Left lung (tissue), 10 donors: ENCODE data around the gene DMGDH. TPM values are rescaled to one million over a fixed set of nuclear protein-coding genes. Genes with fewer than 3 reads are reported as not detected.

Experiments used
- ATAC-seq: fragments of 200-7000 bp; cut with Tn5 transposase; one replicate; pipeline ENCODE4 v1.9.1; 2020; ENCODE audit warnings: moderate library complexity
- DNase-seq, 4 donors: peaks; one replicate each; pipeline ENCODE4 v3.0.0-alpha.2; 2013 to 2020
- H3K27ac ChIP-seq, 2 donors: fragments of 200-600 bp; sonication (generic) in 1 of 2; one replicate each; pipeline versions ENCODE4 v1.5.0 to v1.8.0; 2020 to 2021
- H3K27me3 ChIP-seq, 2 donors: fragments of 200-600 bp; sonication (generic) in 1 of 2; one replicate each; pipeline versions ENCODE4 v1.5.0 to v1.8.0; 2020 to 2021
- H3K36me3 ChIP-seq, 2 donors: fragments of 200-600 bp; sonication (generic) in 1 of 2; one replicate each; pipeline versions ENCODE4 v1.5.0 to v1.8.0; 2020 to 2021
- H3K4me1 ChIP-seq, 2 donors: fragments of 200-600 bp; one replicate each; pipeline ENCODE4 v1.8.0; 2021
- H3K4me3 ChIP-seq, 2 donors: fragments of 200-600 bp; sonication (generic) in 1 of 2; one replicate each; pipeline versions ENCODE4 v1.5.0 to v1.8.0; 2020 to 2021; ENCODE audit warnings: mild to moderate bottlenecking in 1 of 2
- H3K9me3 ChIP-seq, 2 donors: fragments of 200-600 bp; sonication (generic) in 1 of 2; one replicate each; pipeline versions ENCODE4 v1.5.0 to v1.8.0; 2020 to 2021
- CTCF ChIP-seq, 2 donors: fragments of 200-600 bp; sonication (generic) in 1 of 2; IDR thresholded peaks; one replicate each; pipeline versions ENCODE4 v1.5.0 to v1.8.0; 2021; ENCODE audit warnings: antibody characterized with exemption in 2 of 2
- intact Hi-C, 2 donors: fragments of 100-400 bp; cut with DNase I; formaldehyde crosslinking; loops; one replicate each; pipeline versions ENCODE4 v1.11.2 to v1.14.2; 2022
- polyA plus RNA-seq, 6 donors: library from polyadenylated mRNA; unstranded; fragments of 120-200 nt; gene quantifications; one replicate each; pipeline ENCODE4 v1.2.1, GENCODE V29; 2013; ENCODE audit not compliant: insufficient read length in 6 of 6
- total RNA-seq, 2 donors: library from RNA; stranded (reverse); fragmentation: NEBNext Ultra II Directional; extraction: Animal tissue kit (Norgen Biotek cat#: 25700); gene quantifications; one replicate each; pipeline ENCODE4 v1.2.1, GENCODE V29; 2021
- donor health status: DM: no; HTN: yes; CAD: no.
- donor health status: DM: no; HTN: no; CAD: no.

The DMGDH gene
- total and polyA plus RNA-seq, 8 donors, result 0.90 to 3.1 (median 1.5) TPM

DNA sequence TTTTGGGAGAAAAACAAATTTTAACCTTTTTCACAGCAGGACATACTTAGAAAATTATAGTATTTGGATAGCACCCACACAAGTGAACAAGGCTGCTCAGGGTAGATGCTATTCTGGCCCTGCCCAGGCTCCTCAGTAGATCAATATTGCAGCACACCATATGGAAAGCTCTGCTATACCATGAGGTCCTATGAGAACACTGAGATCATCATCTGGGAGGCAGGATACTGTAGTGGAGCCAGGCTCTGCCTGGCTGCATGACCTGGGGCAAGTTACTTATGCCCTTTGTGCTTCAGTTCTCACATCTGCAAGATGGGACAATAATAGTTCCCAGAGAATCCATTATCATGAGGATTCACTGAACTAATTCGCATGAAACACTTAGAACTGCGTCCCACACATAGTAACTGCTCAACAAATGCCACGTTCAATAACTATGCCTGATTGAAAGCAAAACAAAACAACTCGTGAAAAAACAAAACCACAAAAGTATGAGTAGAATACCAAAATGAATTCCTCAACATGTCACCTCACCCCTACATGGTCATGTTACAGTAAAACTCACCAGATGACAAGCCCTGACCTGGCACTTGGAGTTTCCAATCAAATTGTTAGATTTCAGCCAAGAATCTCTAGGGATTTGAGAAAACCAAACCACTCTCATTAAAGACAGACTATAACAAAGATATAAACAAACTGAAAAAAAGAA lies 116.2 kb downstream of the DMGDH start:
- no peak overlapping the region for H3K4me3 ChIP-seq
- H3K4me1 ChIP-seq, result no peaks in the 10 kb centered on the region
- intact Hi-C loops, result loop anchor here in 1 of 2 donors (10.0 kb wide), 1 partner anchor 58 kb away; no protein-coding TSS in a partner anchor
- TF ChIP-seq CTCF (IDR thresholded peaks at IDR 0.05), result no peak
- ATAC-seq (no peak), DNase-seq (no peak)
- no peaks in the 10 kb centered on the region for H3K27me3 ChIP-seq
- peaks cover 0 to 10% of the 10 kb centered on the region in 2 donors for H3K36me3 ChIP-seq
- no peaks in the 10 kb centered on the region for H3K9me3 ChIP-seq
- H3K27ac ChIP-seq, result no peak overlapping the region

Other genes starting within 250 kb of the DMGDH start
- gene ARSB, start 84.4 kb downstream of the DMGDH start, total RNA-seq, result 10 to 100 TPM; 20.2 to 26.0 TPM
- gene ARSB, start 84.4 kb downstream of the DMGDH start, polyA plus RNA-seq, result 10 to 100 TPM; 13.2 to 20.2 (median 16.3) TPM
- 1 to 10 TPM; 2.9 to 4.8 TPM for gene BHMT2, start 93 bp upstream of the DMGDH start, total RNA-seq
- gene BHMT2, start 93 bp upstream of the DMGDH start, polyA plus RNA-seq, result 1 to 10 TPM; 1.8 to 2.4 (median 2.0) TPM
- gene BHMT, start 42.1 kb upstream of the DMGDH start, total RNA-seq, result under 1 TPM in 1 of 2 donors, not detected in 1; 0.16 TPM
- gene BHMT, start 42.1 kb upstream of the DMGDH start, polyA plus RNA-seq, result 1 to 10 TPM in 2 of 6 donors, under 1 TPM in 4; 0.27 to 2.1 (median 0.93) TPM
- 10 to 100 TPM in 1 of 2 donors, 1 to 10 TPM in 1; 6.2 to 11.4 TPM for gene JMY, start 166.5 kb upstream of the DMGDH start, total RNA-seq
- 10 to 100 TPM; 16.7 to 23.6 (median 18.6) TPM for gene JMY, start 166.5 kb upstream of the DMGDH start, polyA plus RNA-seq